Erythroblast (primary cell): ENCODE data around the gene MED13L.

Source experiments
- GATA1 ChIP-seq: IDR thresholded peaks from 2 replicates; pipeline ENCODE4 v1.6.1; 2011; ENCODE audit warnings: low read depth, mild to moderate bottlenecking, control low read depth, low read length, moderate library complexity
- POLR2A ChIP-seq: IDR thresholded peaks from 2 replicates; pipeline ENCODE4 v1.6.1; 2011; ENCODE audit warnings: mild to moderate bottlenecking, low read length

GRCh38 chr12:116071555-116072230 lies 205.8 kb downstream of the MED13L start:
- TF ChIP-seq POLR2A (no peak), GATA1 (no peak)
